Measurements from ENCODE around the gene PRKCSH.
A peak's percentile ranks its signal among the peaks of the same experiment; 100 is the strongest.
"Not testable (repeated sequence)": the region's sequence is repeated elsewhere in the genome, so short reads cannot be mapped to it uniquely, and the experiment has no call there.

Gene PRKCSH

GRCh38 chr19:11435057-11435832, at the start of gene PRKCSH, which contains the start of gene ODAD3:
TSS of gene PRKCSH (plus strand) at chr19:11435635. CDS start at chr19:11436118, 483 bp downstream.
TSS of gene ODAD3 (minus strand) at chr19:11435121. CDS start at chr19:11435016, 105 bp downstream.
- DNase-seq (ENCODE audit: low read depth) = peak; percentile 94

DNA sequence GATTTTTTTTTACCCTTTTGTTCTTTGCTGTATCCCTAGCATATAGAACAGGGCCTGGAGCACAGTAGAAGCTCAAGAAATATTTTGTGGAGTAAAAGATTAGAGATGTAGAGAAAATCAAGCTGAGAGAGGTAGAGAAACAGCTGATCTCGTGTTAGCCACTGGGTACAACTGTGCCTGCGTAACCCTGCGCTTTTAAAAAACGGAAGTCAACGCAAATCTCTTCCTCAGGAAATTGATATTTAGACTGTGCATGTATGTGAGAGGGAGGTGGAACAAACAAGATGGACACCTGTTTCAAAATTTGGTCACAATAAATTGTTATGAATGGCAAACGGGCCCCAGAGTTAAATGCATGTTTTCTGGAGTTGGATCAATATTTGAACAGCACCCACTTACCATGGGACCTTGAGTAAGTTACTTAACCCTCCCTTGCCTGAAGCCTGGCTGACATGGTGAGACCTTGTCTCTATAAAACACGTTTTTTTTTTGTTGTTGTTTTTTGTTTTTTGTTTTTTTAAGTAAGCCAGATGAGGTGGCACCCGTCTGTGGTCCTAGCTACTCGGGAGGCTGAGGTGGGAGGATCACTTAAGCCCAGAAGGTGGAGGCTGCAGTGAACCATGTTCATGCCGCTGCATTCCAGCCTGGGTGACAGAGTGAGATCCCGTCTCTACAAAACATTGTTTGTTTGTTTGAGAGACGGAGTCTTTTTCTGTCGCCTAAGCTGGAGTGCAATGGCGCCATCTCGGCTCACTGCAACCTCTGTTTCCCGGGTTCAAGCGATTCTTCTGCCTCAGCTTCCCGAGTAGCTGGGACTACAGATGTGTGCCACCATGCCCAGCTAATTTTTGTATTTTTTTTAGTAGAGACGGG, 48.0 kb upstream of the PRKCSH start:
- DNase-seq (ENCODE audit: low read depth) = no peak

DNA sequence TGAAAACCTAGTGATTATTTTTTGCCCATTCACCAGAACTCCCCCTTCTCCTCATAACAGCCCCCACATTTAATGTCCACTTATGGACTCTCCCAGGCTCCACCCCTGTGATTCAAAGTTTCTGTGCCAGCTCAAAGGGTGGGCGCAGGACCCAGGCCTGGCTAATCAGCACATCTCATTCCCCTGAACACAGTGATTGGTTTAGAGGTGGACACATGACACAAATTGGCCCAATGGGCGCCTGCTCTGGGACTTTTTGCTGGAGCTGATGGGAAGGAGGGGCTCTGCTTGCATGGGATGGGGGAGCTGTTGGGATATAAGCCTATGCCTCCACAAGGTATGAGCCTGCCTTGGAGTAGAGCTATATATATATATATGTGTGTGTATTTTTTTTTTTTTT, 45.1 kb upstream of the PRKCSH start:
- DNase-seq (ENCODE audit: low read depth) = no peak

- no peak for DNase-seq (ENCODE audit: low read depth)
Measured at GRCh38 chr19:11390933-11391680, 44.3 kb upstream of the PRKCSH start.

- DNase-seq (ENCODE audit: low read depth) = no peak
Measured at GRCh38 chr19:11397089-11397610, 38.3 kb upstream of the PRKCSH start.

DNA sequence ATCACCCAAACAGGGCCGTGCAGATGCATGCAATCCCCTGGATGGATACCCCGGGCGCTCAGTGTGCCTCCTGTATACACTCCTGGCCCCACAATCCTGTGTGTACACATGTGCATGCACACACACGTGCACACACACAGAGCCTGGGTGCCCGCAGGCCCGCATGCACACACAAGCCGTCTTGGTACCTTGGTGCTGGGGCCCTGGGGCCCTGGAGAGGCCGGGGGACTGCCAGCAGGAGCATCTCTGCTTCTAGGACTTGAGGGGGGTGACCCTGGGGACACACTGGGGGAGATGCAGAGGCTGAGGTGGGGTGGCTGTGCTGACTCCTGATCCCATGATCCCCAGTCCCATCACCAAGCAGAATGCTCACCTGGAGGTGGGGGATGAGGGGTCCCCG, 35.8 kb upstream of the PRKCSH start:
- no peak for DNase-seq (ENCODE audit: low read depth)

DNA sequence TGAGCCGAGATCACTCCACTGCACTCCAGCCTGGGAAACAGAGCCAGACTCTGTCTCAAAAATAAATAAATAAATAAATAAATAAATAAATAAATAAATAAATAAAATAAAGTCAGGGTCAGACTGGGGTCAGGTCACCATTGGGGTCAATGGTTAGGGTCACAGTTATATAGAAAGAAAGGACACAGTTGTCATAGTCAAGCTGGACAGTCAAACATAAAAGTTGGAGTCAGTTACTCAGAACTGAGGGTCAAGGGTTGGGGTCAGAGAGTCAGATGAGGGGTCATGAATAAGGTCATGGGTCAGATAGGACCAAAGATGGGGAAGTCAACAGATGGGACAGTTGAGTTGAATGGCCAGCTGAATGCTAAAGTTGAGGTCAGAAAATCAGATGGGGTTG, 34.6 kb upstream of the PRKCSH start:
- no peak for DNase-seq (ENCODE audit: low read depth)

- DNase-seq (ENCODE audit: low read depth) = no peak
Measured at GRCh38 chr19:11401808-11402543, 33.5 kb upstream of the PRKCSH start.

GRCh38 chr19:11404588-11405222, 30.7 kb upstream of the PRKCSH start:
- no peak for DNase-seq (ENCODE audit: low read depth)

DNA sequence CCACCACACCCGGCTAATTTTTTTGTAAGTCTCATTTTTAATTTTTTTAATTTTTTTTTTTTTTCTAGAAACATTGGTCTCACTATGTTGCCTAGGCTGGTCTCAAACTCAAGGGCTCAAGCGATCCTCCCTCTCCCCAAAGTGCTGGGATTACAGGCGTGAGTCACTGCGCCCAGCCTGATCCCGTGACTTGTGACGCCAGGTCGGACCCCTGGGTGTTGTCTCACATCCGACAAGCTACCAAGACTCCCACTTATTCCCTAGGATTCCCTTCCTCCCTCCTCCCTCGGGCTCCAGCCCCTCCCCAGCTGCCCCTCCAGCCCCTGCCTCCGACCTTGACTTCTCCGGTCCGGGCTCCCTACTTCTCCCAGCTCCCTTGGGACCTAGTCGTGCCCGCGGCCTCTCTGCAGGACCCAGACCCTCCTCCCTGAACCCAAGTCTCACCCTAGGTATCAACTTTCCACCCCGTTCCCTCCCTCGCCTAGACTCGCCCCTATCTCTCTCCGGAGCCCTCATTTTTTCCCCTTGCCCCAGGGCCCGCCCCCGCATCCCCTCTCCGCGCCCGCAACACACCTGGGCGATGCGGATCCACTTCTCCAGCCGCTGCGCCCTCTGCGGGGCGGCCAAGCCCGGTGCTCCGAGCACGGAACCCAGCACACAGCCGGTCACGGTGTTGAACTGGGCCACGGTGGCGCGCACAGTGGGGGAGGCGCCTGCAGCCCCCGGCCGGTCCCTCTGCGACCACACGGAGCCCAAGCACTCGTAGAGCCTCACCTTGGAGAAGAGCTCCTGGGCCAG, 29.4 kb upstream of the PRKCSH start:
- DNase-seq (ENCODE audit: low read depth) = no peak

- DNase-seq (ENCODE audit: low read depth) = not testable (repeated sequence)
Measured at GRCh38 chr19:11406703-11407236, 28.7 kb upstream of the PRKCSH start.

- DNase-seq (ENCODE audit: low read depth) = no peak
Measured at GRCh38 chr19:11408591-11408990, 26.8 kb upstream of the PRKCSH start.

DNA sequence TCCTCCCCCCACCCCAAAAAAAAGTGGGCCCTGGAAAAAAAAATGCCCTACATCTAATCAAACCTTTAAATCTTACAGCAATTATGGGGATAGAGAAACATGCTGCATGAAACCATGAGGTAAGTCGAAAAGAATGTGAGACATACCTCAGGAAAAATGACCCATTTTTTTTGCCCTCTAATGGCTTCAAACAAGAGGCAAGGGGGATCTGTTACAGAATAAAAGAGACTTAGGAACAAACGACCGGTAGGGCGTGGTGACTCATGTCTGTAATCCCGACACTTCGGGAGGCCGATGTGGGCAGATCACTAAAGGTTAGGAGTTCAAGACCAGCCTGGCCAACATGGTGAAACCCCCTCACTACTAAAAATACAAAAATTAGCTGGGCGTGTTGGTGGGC, 24.8 kb upstream of the PRKCSH start:
- DNase-seq (ENCODE audit: low read depth) = no peak

DNA sequence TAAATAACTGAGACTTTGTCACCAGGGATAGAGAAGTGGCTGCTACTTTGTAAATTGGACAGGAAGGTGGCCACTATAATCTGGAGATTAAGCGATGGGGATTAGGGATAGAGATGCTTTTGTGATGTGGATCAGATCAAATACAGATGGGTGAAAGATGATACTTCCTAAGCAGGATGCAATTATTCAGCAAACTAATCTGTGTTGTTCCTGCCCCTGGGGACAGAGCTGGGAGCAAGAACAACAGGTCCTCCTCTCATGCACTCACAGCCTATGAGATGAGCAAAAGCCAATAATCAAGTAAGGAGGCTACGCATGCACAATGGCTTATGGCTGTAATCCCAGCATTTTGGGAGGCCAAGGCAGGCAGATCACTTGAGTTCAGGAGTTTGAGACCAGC, 20.9 kb upstream of the PRKCSH start:
- DNase-seq (ENCODE audit: low read depth) = no peak

- DNase-seq (ENCODE audit: low read depth) = no peak
Measured at GRCh38 chr19:11416346-11417052, 18.9 kb upstream of the PRKCSH start.

DNA sequence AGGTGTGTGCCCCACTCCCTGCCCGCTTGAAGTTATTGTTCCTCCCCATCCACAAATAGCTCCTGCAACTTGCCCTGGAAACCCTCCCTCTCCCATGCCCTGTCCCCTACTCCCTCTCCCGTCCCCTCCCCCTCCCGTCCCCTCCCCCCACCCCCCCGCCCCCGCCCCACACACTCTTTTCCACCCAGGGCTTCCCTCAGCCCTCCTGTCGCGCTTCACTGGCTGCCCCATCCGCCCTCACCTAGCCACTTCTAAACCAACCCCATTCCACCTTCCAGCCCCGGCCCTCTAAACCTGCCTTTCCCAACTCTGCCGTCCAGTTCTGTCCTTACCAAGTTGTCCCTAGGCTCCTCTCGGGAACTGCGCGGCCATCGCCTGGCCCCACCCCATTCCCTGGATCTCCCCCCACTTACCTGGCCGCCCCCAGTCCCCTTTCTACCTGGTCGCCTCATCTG, 17.3 kb upstream of the PRKCSH start:
- DNase-seq (ENCODE audit: low read depth) = no peak

DNA sequence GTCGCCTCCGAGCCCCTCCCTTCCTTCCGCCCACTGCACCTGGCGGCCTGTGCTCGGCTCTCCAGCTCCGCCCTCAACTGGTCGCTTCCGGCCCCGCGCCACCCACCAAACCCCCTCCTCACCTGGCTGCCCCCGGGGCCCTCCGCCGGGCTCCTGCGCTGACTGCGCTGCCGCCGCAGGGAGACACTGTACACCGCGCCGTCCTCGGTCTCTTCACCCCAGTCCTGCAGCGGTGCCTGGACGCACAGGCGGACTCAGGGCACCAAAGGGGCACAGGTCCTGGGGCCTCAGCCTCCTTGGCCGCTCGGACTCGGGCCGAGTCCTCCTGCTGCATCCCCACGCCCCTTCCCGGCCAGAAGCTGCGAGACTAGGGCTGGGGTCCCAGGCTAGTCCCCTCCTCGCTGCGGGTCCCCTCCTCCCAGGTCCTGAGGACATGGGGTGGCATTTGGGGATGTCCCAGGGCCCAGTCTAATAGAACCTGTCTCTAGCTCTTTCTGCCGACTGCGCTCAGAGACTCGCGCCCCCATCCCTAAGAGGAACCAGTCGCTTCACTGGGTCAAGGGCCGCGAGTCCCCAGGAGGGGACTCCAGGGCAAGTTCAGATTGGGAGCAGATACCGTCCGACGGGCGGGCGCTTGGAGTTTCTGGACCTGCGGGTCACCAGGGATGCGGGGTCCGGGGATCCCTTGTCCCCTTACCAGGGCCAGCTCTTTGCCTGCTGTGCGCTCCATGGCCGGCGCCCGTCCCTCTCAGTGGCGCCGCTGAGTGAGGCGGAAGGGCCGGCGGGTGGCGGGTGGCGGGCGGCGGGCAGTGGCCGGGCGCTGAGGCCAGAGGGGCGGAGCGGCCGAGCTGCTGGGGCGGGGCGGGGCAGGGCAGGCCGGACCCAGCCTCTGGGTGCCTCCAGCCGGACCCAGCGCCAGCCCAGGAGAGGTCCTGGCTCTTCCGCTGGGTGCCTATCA, 16.6 kb upstream of the PRKCSH start, which contains the start of gene RGL3:
Gene RGL3 (minus strand): TSS at position 766 of the 958 bp plus-strand sequence. CDS start 36 bp downstream, at position 730.
- no peak for DNase-seq (ENCODE audit: low read depth)

Measured in stimulated activated CD8-positive, alpha-beta memory T cell treated with anti-CD3 and anti-CD28 coated beads, Interleukin-15, amount 100 ng/mL, for 24 hours (primary cell).